RCC 7860 (cell line): ENCODE results near the gene CEBPG.
A peak's percentile ranks its signal among the peaks of the same experiment; 100 is the strongest.

Experiments used
- DNase-seq: peaks from one replicate; pipeline ENCODE4 v3.0.0-alpha.2; 2015; ENCODE audit warnings: low spot score
- FAIRE-seq: peaks from 2 replicates; lab custom pipeline; 2012; peaks lifted over from hg19 to GRCh38; lab: Jason Lieb, UNC

Gene CEBPG

GRCh38 chr19:33403221-33403972, 29.9 kb downstream of the CEBPG start:
- no peak for DNase-seq

GRCh38 chr19:33403973-33404304, 30.4 kb downstream of the CEBPG start:
- FAIRE-seq: no peak

More at GRCh38 chr19:33403221-33403972, 29.9 kb downstream of the CEBPG start:
- no peak for FAIRE-seq

GRCh38 chr19:33404506-33405253, 31.2 kb downstream of the CEBPG start:
- DNase-seq (no peak), FAIRE-seq (no peak)

More at GRCh38 chr19:33403973-33404304, 30.4 kb downstream of the CEBPG start:
- no peak for DNase-seq

GRCh38 chr19:33405254-33405552, 31.7 kb downstream of the CEBPG start:
- no peak for DNase-seq
- no peak for FAIRE-seq

- DNase-seq (no peak), FAIRE-seq (no peak)
These were observed 32.3 kb downstream of the CEBPG start for GRCh38 chr19:33405553-33406461.

GRCh38 chr19:33406521-33407139, 33.1 kb downstream of the CEBPG start:
- FAIRE-seq (no peak), DNase-seq (peak; percentile 13)

- FAIRE-seq (no peak), DNase-seq (no peak)
These were observed 33.6 kb downstream of the CEBPG start for GRCh38 chr19:33407140-33407551.

- DNase-seq (no peak), FAIRE-seq (no peak)
These were observed 34.2 kb downstream of the CEBPG start for GRCh38 chr19:33407716-33408115.

GRCh38 chr19:33408116-33408515, 34.6 kb downstream of the CEBPG start:
- no peak for DNase-seq
- no peak for FAIRE-seq

- DNase-seq (no peak), FAIRE-seq (no peak)
These were observed 35.3 kb downstream of the CEBPG start for GRCh38 chr19:33408538-33409434.

GRCh38 chr19:33409906-33410685, 36.6 kb downstream of the CEBPG start:
- no peak for DNase-seq
- FAIRE-seq: no peak

- FAIRE-seq (no peak), DNase-seq (no peak)
These were observed 37.4 kb downstream of the CEBPG start for GRCh38 chr19:33410915-33411401.

- DNase-seq (no peak), FAIRE-seq (no peak)
These were observed 38.2 kb downstream of the CEBPG start for GRCh38 chr19:33411621-33412180.

GRCh38 chr19:33412601-33413425, 39.3 kb downstream of the CEBPG start:
- no peak for FAIRE-seq
- DNase-seq: no peak

GRCh38 chr19:33413426-33413725, 39.9 kb downstream of the CEBPG start:
- FAIRE-seq: no peak
- no peak for DNase-seq

- FAIRE-seq (no peak), DNase-seq (no peak)
These were observed 40.6 kb downstream of the CEBPG start for GRCh38 chr19:33413868-33414666.
